HL-60 (cell line): ENCODE measurements around the gene OR10G7.

Experiments used
- CTCF ChIP-seq: IDR thresholded peaks from one replicate; pipeline ENCODE4 v1.5.1; 2011; ENCODE audit warnings: low read length, control low read depth, inconsistent platforms; ENCODE audit not compliant: insufficient read depth
- POLR2AphosphoS5 ChIP-seq: IDR thresholded peaks from 2 replicates; pipeline ENCODE4 v1.6.1; 2012; ENCODE audit warnings: low read depth
- REST ChIP-seq: IDR thresholded peaks from 2 replicates; pipeline ENCODE4 v1.6.1; 2012; ENCODE audit warnings: low read depth; ENCODE audit not compliant: insufficient replicate concordance
- SPI1 ChIP-seq: IDR thresholded peaks from 2 replicates; pipeline ENCODE4 v1.6.1; 2012; ENCODE audit warnings: low read depth, mild to moderate bottlenecking, borderline replicate concordance

- TF ChIP-seq CTCF = no peak
- TF ChIP-seq POLR2AphosphoS5 = no peak
- TF ChIP-seq SPI1 = no peak
- TF ChIP-seq REST = no peak
Observed at GRCh38 chr11:124078591-124078990, 37.5 kb upstream of the OR10G7 start.
